ENCODE results near the gene BICC1.

- TF ChIP-seq, protein P1, sequence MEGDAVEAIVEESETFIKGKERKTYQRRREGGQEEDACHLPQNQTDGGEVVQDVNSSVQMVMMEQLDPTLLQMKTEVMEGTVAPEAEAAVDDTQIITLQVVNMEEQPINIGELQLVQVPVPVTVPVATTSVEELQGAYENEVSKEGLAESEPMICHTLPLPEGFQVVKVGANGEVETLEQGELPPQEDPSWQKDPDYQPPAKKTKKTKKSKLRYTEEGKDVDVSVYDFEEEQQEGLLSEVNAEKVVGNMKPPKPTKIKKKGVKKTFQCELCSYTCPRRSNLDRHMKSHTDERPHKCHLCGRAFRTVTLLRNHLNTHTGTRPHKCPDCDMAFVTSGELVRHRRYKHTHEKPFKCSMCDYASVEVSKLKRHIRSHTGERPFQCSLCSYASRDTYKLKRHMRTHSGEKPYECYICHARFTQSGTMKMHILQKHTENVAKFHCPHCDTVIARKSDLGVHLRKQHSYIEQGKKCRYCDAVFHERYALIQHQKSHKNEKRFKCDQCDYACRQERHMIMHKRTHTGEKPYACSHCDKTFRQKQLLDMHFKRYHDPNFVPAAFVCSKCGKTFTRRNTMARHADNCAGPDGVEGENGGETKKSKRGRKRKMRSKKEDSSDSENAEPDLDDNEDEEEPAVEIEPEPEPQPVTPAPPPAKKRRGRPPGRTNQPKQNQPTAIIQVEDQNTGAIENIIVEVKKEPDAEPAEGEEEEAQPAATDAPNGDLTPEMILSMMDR (optimal IDR thresholded peaks at IDR 0.05 in 1 of 3, IDR thresholded peaks at IDR 0.05 in 1 of 3, conservative IDR thresholded peaks at IDR 0.05 in 1 of 3; ENCODE audit: extremely low read depth in 1 of 3, insufficient read depth in 2 of 3, low read length in 3 of 3) = no peak
- TF ChIP-seq EZH2 (IDR thresholded peaks at IDR 0.05; ENCODE audit: low read length) = no peak
Observed at GRCh38 chr10:58579011-58579655, 66.5 kb downstream of the BICC1 start.

Data from keratinocyte (primary cell).